CD4-positive, alpha-beta T cell treated with Interleukin-21 for 1 hour (primary cell): ENCODE results near the gene ERLEC1.
"Not testable (repeated sequence)": the region's sequence is repeated elsewhere in the genome, so short reads cannot be mapped to it uniquely, and the experiment has no call there.

Experiments
- DNase-seq: peaks from one replicate; pipeline ENCODE4 v3.0.0-alpha.2; 2020

Gene ERLEC1

GRCh38 chr2:53841651-53842050 is 54.8 kb downstream of the ERLEC1 start:
- not testable (repeated sequence) for DNase-seq

- no peak for DNase-seq
These were observed 56.0 kb downstream of the ERLEC1 start for GRCh38 chr2:53842891-53843290.

GRCh38 chr2:53843595-53843994 is 56.8 kb downstream of the ERLEC1 start:
- DNase-seq, result no peak

GRCh38 chr2:53848062-53848461 is 61.2 kb downstream of the ERLEC1 start:
- DNase-seq, result no peak

GRCh38 chr2:53851052-53851757 is 64.4 kb downstream of the ERLEC1 start:
- DNase-seq, result not testable (repeated sequence)

GRCh38 chr2:53852532-53852931 is 65.7 kb downstream of the ERLEC1 start:
- DNase-seq, result no peak

- DNase-seq, result no peak
These were observed 67.8 kb downstream of the ERLEC1 start for GRCh38 chr2:53854678-53855077.

GRCh38 chr2:53856272-53856671 is 69.4 kb downstream of the ERLEC1 start:
- DNase-seq, result no peak

GRCh38 chr2:53859206-53860181 is 72.7 kb downstream of the ERLEC1 start, which contains the start of gene GPR75:
GPR75 (minus strand) TSS chr2:53859967; CDS start chr2:53854756, 5,211 bp downstream.
- DNase-seq, result no peak

- no peak for DNase-seq
These were observed 75.0 kb downstream of the ERLEC1 start for GRCh38 chr2:53861824-53862223.

GRCh38 chr2:53863538-53864227 is 76.8 kb downstream of the ERLEC1 start:
- no peak for DNase-seq

GRCh38 chr2:53865264-53865663 is 78.4 kb downstream of the ERLEC1 start:
- no peak for DNase-seq

- no peak for DNase-seq
These were observed 79.1 kb downstream of the ERLEC1 start for GRCh38 chr2:53865962-53866361.

- no peak for DNase-seq
These were observed 80.3 kb downstream of the ERLEC1 start for GRCh38 chr2:53867169-53867568.

GRCh38 chr2:53867773-53868172 is 80.9 kb downstream of the ERLEC1 start:
- no peak for DNase-seq
